Subcutaneous abdominal adipose tissue (tissue), 5 donors: ENCODE measurements around the gene SMIM38.

Experiments used
- H3K27ac ChIP-seq: one replicate; pipeline ENCODE4 v1.7.0; 2013; ENCODE audit warnings: low read depth, mild to moderate bottlenecking, inconsistent platforms, low read length, moderate library complexity
- H3K27me3 ChIP-seq, 5 donors: one replicate each; pipeline ENCODE4 v1.7.0; 2013; ENCODE audit warnings: low read length in 5 of 5, inconsistent platforms in 1 of 5; ENCODE audit not compliant: control insufficient read depth in 5 of 5, insufficient read depth in 4 of 5
- H3K36me3 ChIP-seq, 5 donors: one replicate each; pipeline ENCODE4 v1.7.0; 2013; ENCODE audit warnings: low read length in 5 of 5; ENCODE audit not compliant: control insufficient read depth in 5 of 5, insufficient read depth in 5 of 5
- H3K4me1 ChIP-seq, 5 donors: one replicate each; pipeline ENCODE4 v1.7.0; 2013; ENCODE audit warnings: low read length in 5 of 5, mild to moderate bottlenecking in 3 of 5, moderate library complexity in 1 of 5; ENCODE audit not compliant: control insufficient read depth in 5 of 5, insufficient read depth in 5 of 5
- H3K4me3 ChIP-seq, 5 donors: one replicate each; pipeline ENCODE4 v1.7.0; 2013; ENCODE audit warnings: low read length in 5 of 5, low read depth in 1 of 5
- H3K9ac ChIP-seq, 5 donors: one replicate each; pipeline ENCODE4 v1.7.0; 2013; ENCODE audit warnings: low read length in 5 of 5, mild to moderate bottlenecking in 4 of 5, moderate library complexity in 3 of 5
- H3K9me3 ChIP-seq, 5 donors: one replicate each; pipeline ENCODE4 v1.7.0; 2013; ENCODE audit warnings: low read length in 5 of 5; ENCODE audit not compliant: control insufficient read depth in 5 of 5
- donor health status: healthy.
- donor health status: healthy.
- donor health status: healthy.
- donor health status: healthy.
- donor health status: healthy.

Gene SMIM38

GRCh38 chr11:69198891-69199582, 43.3 kb downstream of the SMIM38 start:
- no peak overlapping the region for H3K9ac ChIP-seq
- no peak overlapping the region for H3K27ac ChIP-seq
- H3K4me1 ChIP-seq, result peaks cover 0 to 11% (median 0%) of the 10 kb centered on the region in 5 donors
- no peaks in the 10 kb centered on the region for H3K9me3 ChIP-seq
- no peak overlapping the region for H3K4me3 ChIP-seq
- H3K27me3 ChIP-seq, result peaks cover 7 to 33% (median 16%) of the 10 kb centered on the region in 5 donors
- no peaks in the 10 kb centered on the region for H3K36me3 ChIP-seq

GRCh38 chr11:69199583-69200315, 44.0 kb downstream of the SMIM38 start:
- no peak overlapping the region for H3K4me3 ChIP-seq
- H3K9ac ChIP-seq, result no peak overlapping the region

GRCh38 chr11:69200331-69201065, 44.8 kb downstream of the SMIM38 start:
- peaks cover 7 to 39% (median 15%) of the 10 kb centered on the region in 5 donors for H3K27me3 ChIP-seq
- no peaks in the 10 kb centered on the region for H3K36me3 ChIP-seq
- no peak overlapping the region for H3K27ac ChIP-seq
- peaks cover 0 to 11% (median 0%) of the 10 kb centered on the region in 5 donors for H3K4me1 ChIP-seq
- no peaks in the 10 kb centered on the region for H3K9me3 ChIP-seq
- H3K4me3 ChIP-seq, result no peak overlapping the region
- H3K9ac ChIP-seq, result no peak overlapping the region

More at GRCh38 chr11:69199583-69200315, 44.0 kb downstream of the SMIM38 start:
- peaks cover 0 to 11% (median 0%) of the 10 kb centered on the region in 5 donors for H3K4me1 ChIP-seq
- H3K9me3 ChIP-seq, result no peaks in the 10 kb centered on the region
- H3K36me3 ChIP-seq, result no peaks in the 10 kb centered on the region
- peaks cover 7 to 35% (median 16%) of the 10 kb centered on the region in 5 donors for H3K27me3 ChIP-seq
- no peak overlapping the region for H3K27ac ChIP-seq

GRCh38 chr11:69201066-69201365, 45.3 kb downstream of the SMIM38 start:
- no peaks in the 10 kb centered on the region for H3K36me3 ChIP-seq
- no peaks in the 10 kb centered on the region for H3K9me3 ChIP-seq
- no peak overlapping the region for H3K4me3 ChIP-seq
- H3K27me3 ChIP-seq, result peaks cover 7 to 42% (median 13%) of the 10 kb centered on the region in 5 donors
- H3K9ac ChIP-seq, result no peak overlapping the region
- H3K4me1 ChIP-seq, result peaks cover 0 to 11% (median 0%) of the 10 kb centered on the region in 5 donors
- no peak overlapping the region for H3K27ac ChIP-seq

- Histone ChIP-seq H3K27ac (no peak overlapping the region), H3K9ac (no peak overlapping the region), H3K9me3 (no peaks in the 10 kb centered on the region), H3K4me3 (no peak overlapping the region), H3K36me3 (no peaks in the 10 kb centered on the region), H3K4me1 (peaks cover 0 to 11% (median 0%) of the 10 kb centered on the region in 5 donors), H3K27me3 (peaks cover 7 to 37% (median 13%) of the 10 kb centered on the region in 5 donors)
Measured at GRCh38 chr11:69201764-69202370, 46.1 kb downstream of the SMIM38 start.

- Histone ChIP-seq H3K4me1 (peaks cover 0 to 11% (median 0%) of the 10 kb centered on the region in 5 donors), H3K4me3 (no peak overlapping the region), H3K27me3 (peaks cover 7 to 36% (median 14%) of the 10 kb centered on the region in 5 donors), H3K27ac (no peak overlapping the region), H3K36me3 (no peaks in the 10 kb centered on the region), H3K9me3 (no peaks in the 10 kb centered on the region), H3K9ac (no peak overlapping the region)
Measured at GRCh38 chr11:69202511-69203221, 46.9 kb downstream of the SMIM38 start.

- Histone ChIP-seq H3K27ac (no peak overlapping the region), H3K9ac (no peak overlapping the region), H3K27me3 (peaks cover 7 to 36% (median 14%) of the 10 kb centered on the region in 5 donors), H3K4me1 (peaks cover 0 to 11% (median 0%) of the 10 kb centered on the region in 5 donors), H3K4me3 (no peak overlapping the region), H3K36me3 (no peaks in the 10 kb centered on the region), H3K9me3 (peaks cover 0 to 4% (median 4%) of the 10 kb centered on the region in 5 donors)
Measured at GRCh38 chr11:69203381-69203780, 47.6 kb downstream of the SMIM38 start.

- Histone ChIP-seq H3K9me3 (peaks cover 0 to 6% (median 5%) of the 10 kb centered on the region in 5 donors), H3K4me3 (no peak overlapping the region), H3K27ac (no peak overlapping the region), H3K9ac (no peak overlapping the region), H3K27me3 (peaks cover 7 to 38% (median 17%) of the 10 kb centered on the region in 5 donors), H3K36me3 (no peaks in the 10 kb centered on the region), H3K4me1 (peaks cover 0 to 11% (median 0%) of the 10 kb centered on the region in 5 donors)
Measured at GRCh38 chr11:69203901-69204245, 48.1 kb downstream of the SMIM38 start.

GRCh38 chr11:69204246-69204940, 48.7 kb downstream of the SMIM38 start:
- H3K36me3 ChIP-seq, result no peaks in the 10 kb centered on the region
- H3K9me3 ChIP-seq, result peaks cover 0 to 6% (median 5%) of the 10 kb centered on the region in 5 donors
- peaks cover 0 to 11% (median 0%) of the 10 kb centered on the region in 5 donors for H3K4me1 ChIP-seq
- H3K4me3 ChIP-seq, result no peak overlapping the region
- H3K27me3 ChIP-seq, result peaks cover 10 to 38% (median 16%) of the 10 kb centered on the region in 5 donors
- H3K27ac ChIP-seq, result no peak overlapping the region
- no peak overlapping the region for H3K9ac ChIP-seq
